AG04449 (cell line): ENCODE measurements around the gene NUDT12.

Experiments used
- CTCF ChIA-PET: fragments of 350-600 bp; formaldehyde crosslinking; extraction: SDS; loops from one replicate; lab custom pipeline; 2021; ENCODE audit warnings: antibody characterized with exemption; lab: Yijun Ruan, JAX
- POLR2A ChIA-PET: fragments of 400-600, 350-600 bp; formaldehyde crosslinking; extraction: SDS; loops from one replicate; lab custom pipeline; 2020; ENCODE audit warnings: antibody characterized with exemption, inconsistent platforms; lab: Yijun Ruan, JAX
- DNase-seq: peaks from one replicate; pipeline ENCODE4 v3.0.0-alpha.2; 2010; ENCODE audit warnings: low read depth, low spot score
- H3K4me3 ChIP-seq: 2 replicates; pipeline ENCODE4 v1.5.1; 2011; ENCODE audit warnings: low read depth, mild to moderate bottlenecking, control low read depth, low read length
- TF ChIP-seq, protein P1 (sequence below): IDR thresholded peaks from one replicate; pipeline ENCODE4 v1.5.1; 2011; ENCODE audit warnings: mild to moderate bottlenecking, moderate library complexity, low read length, control low read depth, inconsistent platforms; ENCODE audit not compliant: insufficient read depth; ENCODE audit errors: missing control alignments

The NUDT12 gene

GRCh38 chr5:103573411-103573810 is 10.8 kb upstream of the NUDT12 start:
- ChIA-PET POLR2A (no interaction called here), CTCF (interaction anchor here (1.4 kb wide), 1 partner anchor 9 kb away, joined by 3 read pairs; no protein-coding TSS in a partner anchor)
- DNase-seq = no peak
- TF ChIP-seq, protein P1, sequence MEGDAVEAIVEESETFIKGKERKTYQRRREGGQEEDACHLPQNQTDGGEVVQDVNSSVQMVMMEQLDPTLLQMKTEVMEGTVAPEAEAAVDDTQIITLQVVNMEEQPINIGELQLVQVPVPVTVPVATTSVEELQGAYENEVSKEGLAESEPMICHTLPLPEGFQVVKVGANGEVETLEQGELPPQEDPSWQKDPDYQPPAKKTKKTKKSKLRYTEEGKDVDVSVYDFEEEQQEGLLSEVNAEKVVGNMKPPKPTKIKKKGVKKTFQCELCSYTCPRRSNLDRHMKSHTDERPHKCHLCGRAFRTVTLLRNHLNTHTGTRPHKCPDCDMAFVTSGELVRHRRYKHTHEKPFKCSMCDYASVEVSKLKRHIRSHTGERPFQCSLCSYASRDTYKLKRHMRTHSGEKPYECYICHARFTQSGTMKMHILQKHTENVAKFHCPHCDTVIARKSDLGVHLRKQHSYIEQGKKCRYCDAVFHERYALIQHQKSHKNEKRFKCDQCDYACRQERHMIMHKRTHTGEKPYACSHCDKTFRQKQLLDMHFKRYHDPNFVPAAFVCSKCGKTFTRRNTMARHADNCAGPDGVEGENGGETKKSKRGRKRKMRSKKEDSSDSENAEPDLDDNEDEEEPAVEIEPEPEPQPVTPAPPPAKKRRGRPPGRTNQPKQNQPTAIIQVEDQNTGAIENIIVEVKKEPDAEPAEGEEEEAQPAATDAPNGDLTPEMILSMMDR = no peak
- H3K4me3 ChIP-seq = no peak overlapping the region

DNA sequence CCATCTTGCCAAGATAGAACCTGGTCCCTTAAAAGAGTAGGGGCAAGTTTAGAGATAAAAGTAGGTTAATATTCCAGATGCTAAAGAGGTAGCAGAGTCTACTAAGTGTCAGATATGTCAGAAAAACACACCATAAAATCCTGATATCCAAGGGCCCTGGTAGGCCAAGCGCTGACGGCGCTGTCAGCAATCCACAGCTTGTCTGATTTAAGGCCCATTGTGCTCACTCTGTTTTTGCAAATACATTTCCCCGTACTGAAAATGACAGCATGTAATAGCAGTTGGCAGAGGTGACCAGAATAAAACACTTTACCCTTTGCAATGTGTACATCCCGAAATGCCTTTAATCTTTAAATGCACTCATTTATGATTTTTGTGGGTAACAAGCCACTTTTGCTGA is 9.9 kb upstream of the NUDT12 start:
- CTCF ChIA-PET = no interaction called here
- POLR2A ChIA-PET = no interaction called here
- DNase-seq = no peak
- TF ChIP-seq, protein P1 = no peak
- H3K4me3 ChIP-seq = no peak overlapping the region

GRCh38 chr5:103571730-103572129 is 9.1 kb upstream of the NUDT12 start:
- no peak for DNase-seq
- POLR2A ChIA-PET = no interaction called here
- CTCF ChIA-PET = interaction anchor here (1.5 kb wide), 1 partner anchor 13 kb away, joined by 3 read pairs; no protein-coding TSS in a partner anchor
- H3K4me3 ChIP-seq = no peak overlapping the region
- TF ChIP-seq, protein P1 = no peak

- no peak overlapping the region for H3K4me3 ChIP-seq
- TF ChIP-seq, protein P1 = no peak
- POLR2A ChIA-PET = no interaction called here
- DNase-seq = no peak
- CTCF ChIA-PET = interaction anchor here (1.5 kb wide), 1 partner anchor 13 kb away, joined by 5 read pairs; no protein-coding TSS in a partner anchor
Measured at GRCh38 chr5:103569313-103570060, 6.9 kb upstream of the NUDT12 start.

DNA sequence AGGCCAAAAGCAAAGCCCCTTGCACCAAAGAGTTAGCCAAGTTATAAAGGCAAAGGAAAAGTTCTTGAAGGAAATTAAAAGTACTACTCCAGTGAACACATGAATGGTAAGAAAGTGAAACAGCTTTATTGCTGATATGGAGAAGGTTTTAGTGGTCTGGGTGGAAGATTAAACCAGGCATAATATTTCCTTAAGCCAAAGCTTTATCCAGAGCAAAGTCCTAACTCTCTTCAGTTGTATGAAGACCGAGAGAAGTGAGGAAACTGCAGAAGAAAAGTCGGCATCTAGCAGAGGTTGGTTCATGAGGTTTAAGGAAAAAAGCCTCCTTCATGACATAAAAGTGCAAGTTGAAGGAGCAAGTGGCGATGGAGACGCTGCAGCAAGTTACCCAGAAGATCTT is 3.1 kb upstream of the NUDT12 start:
- CTCF ChIA-PET = interaction anchor here (1.2 kb wide), 1 partner anchor 22 kb away, joined by 5 read pairs; no protein-coding TSS in a partner anchor
- H3K4me3 ChIP-seq = no peak overlapping the region
- DNase-seq = no peak
- POLR2A ChIA-PET = no interaction called here
- TF ChIP-seq, protein P1 = no peak

DNA sequence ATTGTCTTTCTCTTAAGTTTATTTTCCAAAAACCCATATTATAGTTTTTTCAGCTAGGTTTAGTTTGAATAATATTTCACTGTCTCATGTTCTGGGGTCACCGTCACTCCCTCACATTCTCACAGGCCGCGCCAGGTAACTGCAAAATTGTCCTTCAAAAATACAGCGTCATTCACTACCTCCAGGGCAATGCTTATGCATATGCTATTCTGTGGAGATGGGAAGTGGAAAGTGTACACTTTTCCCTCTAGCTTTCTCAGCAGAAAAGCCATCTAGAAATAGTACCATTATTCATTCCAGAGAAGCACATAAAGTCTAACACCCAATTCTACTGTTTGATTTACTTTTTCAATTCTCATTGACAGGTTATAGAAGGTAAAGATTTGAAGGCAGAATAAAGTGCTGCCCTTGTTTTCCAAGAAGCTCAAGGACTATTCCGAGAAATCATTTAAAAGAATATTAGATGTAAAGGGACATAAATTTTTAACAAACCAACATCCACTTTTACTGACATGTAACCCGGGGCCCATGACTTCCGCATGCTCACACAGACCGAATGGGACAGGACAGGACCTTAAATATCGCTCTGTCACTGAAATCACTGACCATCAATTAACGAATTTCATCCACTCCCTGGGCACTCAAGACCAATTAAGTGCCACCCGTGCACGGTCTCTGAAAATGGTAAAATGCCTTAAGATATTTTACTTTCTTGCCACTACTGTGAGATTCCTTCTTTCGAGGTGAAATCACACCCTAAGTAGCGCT is 720 bp downstream of the NUDT12 start:
- TF ChIP-seq, protein P1 = no peak

More for the DNA sequence above, 720 bp downstream of the NUDT12 start:
- ChIA-PET CTCF (interaction anchor here (1.0 kb wide), 1 partner anchor 9 kb away, joined by 3 read pairs; no protein-coding TSS in a partner anchor), POLR2A (no interaction called here)
- no peak for DNase-seq
- H3K4me3 ChIP-seq = peak overlapping the region; percentile 77
